H9 (cell line): ENCODE data around the gene MYBPHL. TPM values are rescaled to one million over a fixed set of nuclear protein-coding genes. Genes with fewer than 3 reads are reported as not detected.

Source experiments
- DNase-seq: peaks from one replicate; pipeline ENCODE4 v3.0.0-alpha.2; 2017
- H2AFZ ChIP-seq: one replicate; pipeline ENCODE4 v1.6.1; 2013; ENCODE audit warnings: mild to moderate bottlenecking, low read length, control low read depth, moderate library complexity
- H2AK5ac ChIP-seq: 2 replicates; pipeline ENCODE4 v1.6.1; 2013; ENCODE audit warnings: low read length, control low read depth, mixed read lengths; ENCODE audit not compliant: insufficient read length
- H2BK120ac ChIP-seq: one replicate; pipeline ENCODE4 v1.6.1; 2013; ENCODE audit warnings: low read depth, mild to moderate bottlenecking, low read length, control low read depth, inconsistent platforms; ENCODE audit not compliant: poor library complexity, severe bottlenecking
- H2BK12ac ChIP-seq: 2 replicates; pipeline ENCODE4 v1.6.1; 2013; ENCODE audit warnings: low read length, control low read depth, mixed read lengths, low read depth; ENCODE audit not compliant: insufficient read length
- H2BK15ac ChIP-seq: 2 replicates; pipeline ENCODE4 v1.6.1; 2013; ENCODE audit warnings: low read depth, low read length, control low read depth
- H2BK20ac ChIP-seq: one replicate; pipeline ENCODE4 v1.6.1; 2013; ENCODE audit warnings: low read depth, mild to moderate bottlenecking, low read length, control low read depth, inconsistent platforms; ENCODE audit not compliant: poor library complexity, severe bottlenecking
- H2BK5ac ChIP-seq: 2 replicates; pipeline ENCODE4 v1.6.1; 2013; ENCODE audit warnings: low read length, control low read depth, mixed read lengths; ENCODE audit not compliant: insufficient read length
- H3K14ac ChIP-seq: 2 replicates; pipeline ENCODE4 v1.6.1; 2013; ENCODE audit warnings: low read length, control low read depth; ENCODE audit not compliant: insufficient read depth
- H3K18ac ChIP-seq: 2 replicates; pipeline ENCODE4 v1.6.1; 2013; ENCODE audit warnings: low read depth, mild to moderate bottlenecking, mixed read lengths, low read length, control low read depth; ENCODE audit not compliant: insufficient read length
- H3K23ac ChIP-seq: 2 replicates; pipeline ENCODE4 v1.6.1; 2013; ENCODE audit warnings: low read length, control low read depth, mixed read lengths, low read depth; ENCODE audit not compliant: insufficient read length
- H3K23me2 ChIP-seq: 2 replicates; pipeline ENCODE4 v1.6.1; 2013; ENCODE audit warnings: low read depth, mild to moderate bottlenecking, mixed read lengths, low read length, control low read depth; ENCODE audit not compliant: insufficient read length, poor library complexity, severe bottlenecking
- H3K27ac ChIP-seq: 2 replicates; pipeline ENCODE4 v1.5.1; 2013; ENCODE audit warnings: low read length, control low read depth, mixed read lengths, low read depth; ENCODE audit not compliant: insufficient read length
- H3K27me3 ChIP-seq: 2 replicates; pipeline ENCODE4 v1.6.1; 2013; ENCODE audit warnings: low read length, control low read depth, inconsistent platforms; ENCODE audit not compliant: insufficient read depth
- H3K4ac ChIP-seq: 2 replicates; pipeline ENCODE4 v1.6.1; 2013; ENCODE audit warnings: low read depth, mild to moderate bottlenecking, control low read depth, inconsistent platforms, low read length, moderate library complexity
- H3K4me1 ChIP-seq: 2 replicates; pipeline ENCODE4 v1.6.1; 2013; ENCODE audit warnings: low read length, control low read depth, inconsistent platforms; ENCODE audit not compliant: insufficient read depth
- H3K4me2 ChIP-seq: 2 replicates; pipeline ENCODE4 v1.6.1; 2013; ENCODE audit warnings: low read length, control low read depth, mixed read lengths; ENCODE audit not compliant: insufficient read length, insufficient read depth
- H3K56ac ChIP-seq: 2 replicates; pipeline ENCODE4 v1.6.1; 2013; ENCODE audit warnings: low read depth, mild to moderate bottlenecking, mixed read lengths, low read length, control low read depth; ENCODE audit not compliant: insufficient read length
- H3K79me1 ChIP-seq: 2 replicates; pipeline ENCODE4 v1.6.1; 2013; ENCODE audit warnings: low read depth, mild to moderate bottlenecking, moderate library complexity, low read length, control low read depth, inconsistent platforms; ENCODE audit not compliant: insufficient read depth, poor library complexity, severe bottlenecking
- H3K79me2 ChIP-seq: 2 replicates; pipeline ENCODE4 v1.6.1; 2013; ENCODE audit warnings: low read length, control low read depth, inconsistent platforms; ENCODE audit not compliant: insufficient read depth
- H3K9ac ChIP-seq: 2 replicates; pipeline ENCODE4 v1.6.1; 2013; ENCODE audit warnings: low read length, control low read depth, mixed read lengths; ENCODE audit not compliant: insufficient read length; ENCODE audit errors: extremely low read depth
- H3K9me3 ChIP-seq: one replicate; pipeline ENCODE4 v1.6.1; 2013; ENCODE audit warnings: low read depth, low read length, inconsistent platforms; ENCODE audit not compliant: control insufficient read depth
- H3T11ph ChIP-seq: one replicate; pipeline ENCODE4 v1.6.1; 2013; ENCODE audit warnings: mild to moderate bottlenecking, low read length, control low read depth, inconsistent platforms
- H4K20me1 ChIP-seq: one replicate; pipeline ENCODE4 v1.6.1; 2013; ENCODE audit not compliant: control insufficient read depth, insufficient read length, insufficient read depth
- H4K5ac ChIP-seq: 2 replicates; pipeline ENCODE4 v1.6.1; 2013; ENCODE audit warnings: low read depth, mild to moderate bottlenecking, mixed read lengths, low read length, control low read depth; ENCODE audit not compliant: insufficient read length
- H4K8ac ChIP-seq: replicated peaks from 2 replicates; pipeline ENCODE4 v1.6.1; 2013; ENCODE audit warnings: low read length, control low read depth, mixed read lengths, low read depth; ENCODE audit not compliant: insufficient read length
- H4K91ac ChIP-seq: 2 replicates; pipeline ENCODE4 v1.6.1; 2013; ENCODE audit warnings: low read depth, mild to moderate bottlenecking, moderate library complexity, mixed read lengths, low read length, control low read depth; ENCODE audit not compliant: insufficient read length
- H3K27ac Mint-ChIP-seq, 3 experiments: 2 replicates in 2 of 3; 3 replicates in 1 of 3; pipeline ENCODE4 v1.8.0; 2020 to 2021; ENCODE audit warnings: mixed read lengths in 3 of 3, mild to moderate bottlenecking in 1 of 3, moderate library complexity in 1 of 3
- H3K27me3 Mint-ChIP-seq: 2 replicates; pipeline ENCODE4 v1.8.0; 2021; ENCODE audit warnings: low read depth, mild to moderate bottlenecking, moderate library complexity, mixed read lengths
- H3K36me3 Mint-ChIP-seq, 3 experiments: 2 replicates in 2 of 3; 3 replicates in 1 of 3; pipeline ENCODE4 v1.8.0; 2020 to 2021; ENCODE audit warnings: low read depth in 3 of 3, mixed read lengths in 3 of 3; ENCODE audit not compliant: insufficient read depth in 1 of 3
- H3K4me1 Mint-ChIP-seq, 2 experiments: 2 replicates each; pipeline ENCODE4 v1.8.0; 2020; ENCODE audit warnings: mixed read lengths in 2 of 2
- H3K4me3 Mint-ChIP-seq, 2 experiments: 2 replicates in 1 of 2; 3 replicates in 1 of 2; pipeline ENCODE4 v1.8.0; 2020 to 2021; ENCODE audit warnings: mild to moderate bottlenecking in 2 of 2, mixed read lengths in 2 of 2, moderate library complexity in 1 of 2
- H3K9me3 Mint-ChIP-seq, 2 experiments: 2 replicates in 1 of 2; 3 replicates in 1 of 2; pipeline ENCODE4 v1.8.0; 2020; ENCODE audit warnings: mild to moderate bottlenecking in 2 of 2, mixed read lengths in 2 of 2, moderate library complexity in 1 of 2
- CTCF ChIP-seq: fragments of 200-600 bp; sonication (generic); conservative IDR thresholded peaks from 3 replicates; pipeline ENCODE4 v1.8.0; 2021; ENCODE audit warnings: antibody characterized with exemption, mild to moderate bottlenecking
- WGBS: extraction: QIAGEN DNeasy Blood & Tissue Kit; methylation state at CpG from one replicate; pipeline ENCODE4 v1.1.7; 2013; ENCODE audit warnings: missing lambda C conversion rate, low lambda C conversion rate, mixed read lengths; ENCODE audit not compliant: insufficient read length; ENCODE audit errors: extremely low coverage; 5-methylcytosine and 5-hydroxymethylcytosine counted together
- total RNA-seq: library from RNA; stranded (reverse); gene quantifications from 2 replicates; pipeline ENCODE4 v1.2.1, GENCODE V29; 2021

The MYBPHL gene
- total RNA-seq, 1 experiment from 2014 or later: 0.59 TPM

- no peak for TF ChIP-seq CTCF
- no peaks in the 10 kb centered on the region for H3K9me3 Mint-ChIP-seq
These were observed 8.0 kb upstream of the MYBPHL start for GRCh38 chr1:109314795-109315194.

More at GRCh38 chr1:109314795-109315194, 8.0 kb upstream of the MYBPHL start:
- Histone ChIP-seq H4K91ac (no peak overlapping the region), H4K20me1 (no peaks in the 10 kb centered on the region), H3K23ac (no peak overlapping the region), H2BK120ac (no peak overlapping the region), H3K56ac (no peak overlapping the region), H3K27ac (no peak overlapping the region), H3K4me2 (no peak overlapping the region), H3T11ph (no peak overlapping the region), H4K5ac (no peak overlapping the region), H4K8ac (no peak overlapping the region), H3K9me3 (no peaks in the 10 kb centered on the region), H2BK15ac (no peak overlapping the region), H2BK5ac (no peak overlapping the region), H3K79me1 (no peaks in the 10 kb centered on the region), H3K27me3 (no peaks in the 10 kb centered on the region), H2BK20ac (no peak overlapping the region), H3K4ac (no peak overlapping the region), H3K18ac (no peak overlapping the region), H3K9ac (no peak overlapping the region), H2AK5ac (no peak overlapping the region), H2AFZ (no peak overlapping the region), H3K4me1 (no peaks in the 10 kb centered on the region), H3K79me2 (no peaks in the 10 kb centered on the region), H3K23me2 (no peaks in the 10 kb centered on the region), H3K14ac (no peak overlapping the region), H2BK12ac (no peak overlapping the region)
- Mint-ChIP-seq H3K4me1 (peaks cover 5% of the 10 kb centered on the region in 2 experiments), H3K27ac (no peak overlapping the region; a peak in 1 of 7 replicates), H3K4me3 (no peak overlapping the region), H3K36me3 (peaks cover 23 to 63% (median 46%) of the 10 kb centered on the region in 3 experiments; a peak in 6 of 7 replicates), H3K27me3 (no peaks in the 10 kb centered on the region)
- DNase-seq: no peak
- WGBS: no CpG with 5 or more reads among the region's 1 CpG
